Right lobe of liver (tissue), 6 donors: ENCODE results near the gene CYS1. TPM values are rescaled to one million over a fixed set of nuclear protein-coding genes. Genes with fewer than 3 reads are reported as not detected.
"Not testable (repeated sequence)": the region's sequence is repeated elsewhere in the genome, so short reads cannot be mapped to it uniquely, and the experiment has no call there.

Source experiments
- ATAC-seq, 4 donors: fragments of 200-7000 bp; cut with Tn5 transposase; one replicate each; pipeline ENCODE4 v1.9.1; 2020; ENCODE audit warnings: mild to moderate bottlenecking in 4 of 4, moderate library complexity in 4 of 4
- DNase-seq, 3 donors: peaks; one replicate each; pipeline ENCODE4 v3.0.0-alpha.2; 2020
- H3K27ac ChIP-seq, 3 donors: fragments of 200-600 bp; one replicate each; pipeline ENCODE4 v1.8.0; 2022
- H3K27me3 ChIP-seq, 2 donors: fragments of 200-600 bp; one replicate each; pipeline ENCODE4 v1.8.0; 2022
- H3K36me3 ChIP-seq, 4 donors: fragments of 200-600 bp; sonication (generic) in 1 of 4; one replicate each; pipeline versions ENCODE4 v1.5.1 to v1.8.0; 2017 to 2022; ENCODE audit warnings: control low read depth in 1 of 4
- H3K4me1 ChIP-seq, 4 donors: fragments of 200-600 bp; sonication (generic) in 1 of 4; one replicate each; pipeline versions ENCODE4 v1.5.1 to v1.8.0; 2017 to 2022; ENCODE audit warnings: control low read depth in 1 of 4
- H3K4me3 ChIP-seq, 3 donors: fragments of 200-600 bp; one replicate each; pipeline ENCODE4 v1.8.0; 2022
- H3K9me3 ChIP-seq, 4 donors: fragments of 200-600 bp; sonication (generic) in 1 of 4; one replicate each; pipeline versions ENCODE4 v1.5.1 to v1.8.0; 2017 to 2022; ENCODE audit warnings: control low read depth in 1 of 4
- CTCF ChIP-seq, 4 donors: fragments of 200-600 bp in 3 of 4; fragments of 450-650 bp in 1 of 4; IDR thresholded peaks; one replicate each; pipeline versions ENCODE4 v1.5.1 to v1.8.0; 2016 to 2022; ENCODE audit warnings: antibody characterized with exemption in 4 of 4, mild to moderate bottlenecking in 2 of 4
- POLR2A ChIP-seq: fragments of 450-650 bp; IDR thresholded peaks from one replicate; pipeline ENCODE4 v1.6.1; 2017; ENCODE audit warnings: antibody characterized with exemption, mild to moderate bottlenecking
- whole genome bisulfite sequencing: methylation state at CpG from one replicate; pipeline ENCODE4 v1.1.6; 2018; ENCODE audit warnings: low coverage, low lambda C conversion rate; ENCODE audit not compliant: insufficient coverage; ENCODE audit errors: missing lambda C conversion rate; 5-methylcytosine and 5-hydroxymethylcytosine counted together
- intact Hi-C, 2 donors: fragments of 100-400 bp; cut with DNase I; formaldehyde crosslinking; loops; one replicate each; pipeline versions ENCODE4 v1.11.2 to v1.14.1; 2022
- total RNA-seq, 6 experiments: library from RNA; depleted of rRNA in 2 of 6; stranded (reverse); fragments of >200 nt in 2 of 6; fragmentation: NEBNext Ultra II Directional in 3 of 6; extraction: Animal tissue kit (Norgen Biotek cat#: 25700) in 3 of 6; gene quantifications; one replicate each; pipeline versions ENCODE4 v1.1.0 to v1.2.4, GENCODE V29; 2016 to 2023
- donor health status: DM: no; HTN: yes; CAD: no.
- donor health status: DM: no; HTN: no; CAD: no.
- donor health status: DM: no; HTN: no; CAD: no.
- donor health status: DM: no; HTN: yes; CAD: no.
- donor health status: DM: no; HTN: yes; CAD: no.

Gene CYS1
- total RNA-seq, 6 experiments from 2014 or later = 0.26 to 0.99 (median 0.55) TPM

GRCh38 chr2:10096641-10097040 lies 16.4 kb upstream of the CYS1 start:
- no peaks in the 10 kb centered on the region for H3K27me3 ChIP-seq
- H3K4me1 ChIP-seq = no peaks in the 10 kb centered on the region
- intact Hi-C loops = no loop called here
- TF ChIP-seq CTCF (IDR thresholded peaks at IDR 0.05) = no peak
- no peak for TF ChIP-seq POLR2A
- H3K27ac ChIP-seq = no peak overlapping the region
- no CpG with 5 or more reads among the region's 10 CpGs for WGBS
- no peaks in the 10 kb centered on the region for H3K36me3 ChIP-seq
- no peaks in the 10 kb centered on the region for H3K9me3 ChIP-seq
- ATAC-seq (no peak), DNase-seq (peak in 1 of 3 donors; percentile 27)
- H3K4me3 ChIP-seq = no peak overlapping the region

GRCh38 chr2:10095175-10095574 lies 15.0 kb upstream of the CYS1 start:
- no peak overlapping the region for H3K4me3 ChIP-seq
- no peaks in the 10 kb centered on the region for H3K9me3 ChIP-seq
- no peaks in the 10 kb centered on the region for H3K27me3 ChIP-seq
- H3K36me3 ChIP-seq = no peaks in the 10 kb centered on the region
- no peak for DNase-seq
- no peak for ATAC-seq
- WGBS = 59% methylated on average over 5 of the region's 9 CpGs
- H3K4me1 ChIP-seq = no peaks in the 10 kb centered on the region
- H3K27ac ChIP-seq = no peak overlapping the region
- intact Hi-C loops = no loop called here
- TF ChIP-seq CTCF (IDR thresholded peaks at IDR 0.05) (no peak), POLR2A (no peak)

DNA sequence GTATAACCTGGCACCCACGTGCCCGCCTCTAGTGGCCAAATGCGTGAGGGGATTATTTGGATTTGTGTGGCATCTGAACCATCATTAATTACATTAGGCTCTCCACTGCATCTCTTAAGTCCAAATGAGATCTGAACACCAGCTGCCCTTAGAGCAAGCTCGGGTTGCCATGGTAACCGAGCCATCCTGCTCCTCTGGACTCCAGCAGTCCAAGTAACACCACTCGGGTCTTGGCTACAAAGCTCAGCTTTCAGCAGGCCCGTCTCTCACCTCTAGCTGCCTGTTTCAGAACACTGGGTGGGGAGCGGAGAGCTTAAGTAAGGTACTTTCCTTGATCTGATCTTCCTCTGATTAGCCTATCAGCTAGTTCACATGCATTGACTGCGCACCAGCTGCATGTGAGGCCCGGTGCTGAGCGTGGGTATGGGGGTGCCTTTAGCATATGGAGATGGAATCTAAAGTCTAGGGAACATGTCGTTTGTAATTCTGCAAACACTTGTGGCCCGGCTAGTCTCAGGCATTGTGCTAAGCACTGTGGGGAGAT lies 14.1 kb upstream of the CYS1 start:
- intact Hi-C loops = no loop called here
- Histone ChIP-seq H3K27me3 (no peaks in the 10 kb centered on the region), H3K27ac (no peak overlapping the region), H3K4me3 (no peak overlapping the region), H3K36me3 (no peaks in the 10 kb centered on the region), H3K9me3 (no peaks in the 10 kb centered on the region), H3K4me1 (no peaks in the 10 kb centered on the region)
- ATAC-seq (no peak), DNase-seq (no peak)
- TF ChIP-seq POLR2A (no peak), CTCF (IDR thresholded peaks at IDR 0.05) (no peak)
- 89% methylated on average over 5 of the region's 13 CpGs for WGBS

- H3K4me3 ChIP-seq, H3K9me3 ChIP-seq, H3K27ac ChIP-seq, ATAC-seq, H3K27me3 ChIP-seq, intact Hi-C loops, DNase-seq, H3K4me1 ChIP-seq, H3K36me3 ChIP-seq: not testable (repeated sequence)
- WGBS = no CpG with 5 or more reads among the region's 2 CpGs
These were observed 11.7 kb upstream of the CYS1 start for GRCh38 chr2:10091889-10092244.

DNA sequence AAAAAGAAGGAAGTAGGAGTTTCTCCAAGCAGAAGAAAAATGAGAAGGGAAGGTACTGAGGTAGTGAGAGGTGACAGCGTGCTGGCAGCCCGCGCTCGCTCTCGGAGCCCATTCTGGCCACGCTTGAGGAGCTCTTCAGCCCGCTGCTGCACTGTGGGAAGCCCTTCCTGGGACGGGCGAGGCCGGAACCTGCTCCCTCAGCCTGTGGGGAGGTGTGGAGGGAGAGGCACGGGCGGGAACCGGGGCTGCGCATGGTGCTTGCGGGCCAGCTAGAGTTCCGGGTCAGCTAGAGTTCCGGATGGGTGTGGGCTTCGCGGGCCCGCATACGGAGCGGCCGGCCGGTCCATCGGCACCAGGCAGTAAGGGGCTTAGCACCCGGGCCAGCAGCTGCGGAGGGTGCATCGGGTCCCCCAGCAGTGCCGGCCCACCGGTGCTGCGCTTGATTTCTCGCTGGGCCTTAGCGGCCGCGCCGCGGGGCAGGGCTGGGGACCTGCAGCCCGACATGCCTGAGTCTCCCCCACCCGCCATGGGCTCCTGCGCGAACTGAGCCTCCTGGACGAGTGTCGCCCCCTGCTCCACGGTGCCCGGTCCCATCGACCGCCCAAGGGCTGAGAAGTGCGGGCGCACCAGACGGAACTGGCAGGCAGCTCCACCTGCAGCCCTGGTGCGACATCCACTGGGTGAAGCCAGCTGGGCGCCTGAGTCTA lies 11.1 kb upstream of the CYS1 start:
- H3K27me3 ChIP-seq = no peaks in the 10 kb centered on the region
- no peaks in the 10 kb centered on the region for H3K9me3 ChIP-seq
- intact Hi-C loops = no loop called here
- peak in 1 of 3 donors; percentile 62 for DNase-seq
- no peaks in the 10 kb centered on the region for H3K4me1 ChIP-seq
- H3K36me3 ChIP-seq = no peaks in the 10 kb centered on the region
- no CpG with 5 or more reads among the region's 52 CpGs for WGBS
- TF ChIP-seq CTCF (IDR thresholded peaks at IDR 0.05) (no peak), POLR2A (no peak)
- H3K27ac ChIP-seq = no peak overlapping the region
- ATAC-seq = peak in 3 of 4 donors; percentile 36 to 65 (median 48)
- peak overlapping the region in 1 of 3 donors; percentile 42 for H3K4me3 ChIP-seq
